Loucy (cell line): Measurements from ENCODE around the gene CRIP2.
A peak's percentile ranks its signal among the peaks of the same experiment; 100 is the strongest.

Source experiments
- H2AFZ ChIP-seq: fragments of 200-600 bp; sonication (generic); 2 replicates; pipeline ENCODE4 v1.6.0; 2016; ENCODE audit warnings: antibody characterized with exemption, mild to moderate bottlenecking, low read length, moderate library complexity
- H3F3A ChIP-seq: fragments of 200-600 bp; 2 replicates; pipeline ENCODE4 v1.6.0; 2016; ENCODE audit warnings: antibody characterized with exemption, low read depth, mild to moderate bottlenecking
- H3K27me3 ChIP-seq: fragments of 200-600 bp; sonication (generic); 2 replicates; pipeline ENCODE4 v1.6.1; 2014; ENCODE audit warnings: low read length, mild to moderate bottlenecking; ENCODE audit not compliant: insufficient read depth, poor library complexity, severe bottlenecking
- H3K36me3 ChIP-seq: fragments of 200-600 bp; sonication (generic); 2 replicates; pipeline ENCODE4 v1.6.1; 2016; ENCODE audit warnings: low read length; ENCODE audit not compliant: insufficient read depth
- H3K4me1 ChIP-seq: fragments of 200-600 bp; sonication (generic); 2 replicates; pipeline ENCODE4 v1.5.1; 2014; ENCODE audit warnings: low read length, mild to moderate bottlenecking; ENCODE audit not compliant: insufficient read depth, poor library complexity, severe bottlenecking
- H3K4me2 ChIP-seq: fragments of 200-600 bp; sonication (generic); 2 replicates; pipeline ENCODE4 v1.6.0; 2014; ENCODE audit warnings: antibody characterized with exemption, low read length, low read depth, mild to moderate bottlenecking; ENCODE audit not compliant: poor library complexity, severe bottlenecking
- H3K4me3 ChIP-seq: fragments of 200-600 bp; sonication (generic); 2 replicates; pipeline ENCODE4 v1.5.1; 2014; ENCODE audit warnings: low read length, mild to moderate bottlenecking, mixed read lengths; ENCODE audit not compliant: poor library complexity, severe bottlenecking
- H3K79me2 ChIP-seq: fragments of 200-600 bp; sonication (generic); 2 replicates; pipeline ENCODE4 v1.6.1; 2014; ENCODE audit warnings: low read length; ENCODE audit not compliant: insufficient read depth
- H3K9ac ChIP-seq: fragments of 200-600 bp; sonication (generic); 2 replicates; pipeline ENCODE4 v1.6.0; 2014; ENCODE audit warnings: mild to moderate bottlenecking, low read depth, low read length, moderate library complexity; ENCODE audit not compliant: poor library complexity, severe bottlenecking
- H3K9me2 ChIP-seq: fragments of 200-600 bp; sonication (generic); replicated peaks from 2 replicates; pipeline ENCODE4 v1.6.1; 2016; ENCODE audit warnings: low read depth, low read length, mixed read lengths
- H3K9me3 ChIP-seq: fragments of 200-600 bp; sonication (generic); 2 replicates; pipeline ENCODE4 v1.6.1; 2014; ENCODE audit warnings: mild to moderate bottlenecking, antibody characterized with exemption, low read length, low read depth; ENCODE audit not compliant: insufficient read depth
- H4K20me1 ChIP-seq: fragments of 200-600 bp; sonication (generic); 2 replicates; pipeline ENCODE4 v1.6.0; 2014; ENCODE audit warnings: antibody characterized with exemption, low read length, mild to moderate bottlenecking; ENCODE audit not compliant: insufficient read depth, poor library complexity, severe bottlenecking
- EZH2phosphoT487 ChIP-seq: fragments of 200-600 bp; IDR thresholded peaks from 2 replicates; pipeline ENCODE4 v1.6.1; 2018; ENCODE audit warnings: antibody characterized with exemption, mild to moderate bottlenecking, moderate library complexity, borderline replicate concordance
- TF ChIP-seq, protein P1 (sequence below): fragments of 200-600 bp; sonication (generic); conservative IDR thresholded peaks from 2 replicates; pipeline ENCODE4 v1.5.1; 2014; ENCODE audit warnings: mild to moderate bottlenecking, antibody characterized with exemption, low read length

Gene CRIP2, protein sequence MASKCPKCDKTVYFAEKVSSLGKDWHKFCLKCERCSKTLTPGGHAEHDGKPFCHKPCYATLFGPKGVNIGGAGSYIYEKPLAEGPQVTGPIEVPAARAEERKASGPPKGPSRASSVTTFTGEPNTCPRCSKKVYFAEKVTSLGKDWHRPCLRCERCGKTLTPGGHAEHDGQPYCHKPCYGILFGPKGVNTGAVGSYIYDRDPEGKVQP

DNA sequence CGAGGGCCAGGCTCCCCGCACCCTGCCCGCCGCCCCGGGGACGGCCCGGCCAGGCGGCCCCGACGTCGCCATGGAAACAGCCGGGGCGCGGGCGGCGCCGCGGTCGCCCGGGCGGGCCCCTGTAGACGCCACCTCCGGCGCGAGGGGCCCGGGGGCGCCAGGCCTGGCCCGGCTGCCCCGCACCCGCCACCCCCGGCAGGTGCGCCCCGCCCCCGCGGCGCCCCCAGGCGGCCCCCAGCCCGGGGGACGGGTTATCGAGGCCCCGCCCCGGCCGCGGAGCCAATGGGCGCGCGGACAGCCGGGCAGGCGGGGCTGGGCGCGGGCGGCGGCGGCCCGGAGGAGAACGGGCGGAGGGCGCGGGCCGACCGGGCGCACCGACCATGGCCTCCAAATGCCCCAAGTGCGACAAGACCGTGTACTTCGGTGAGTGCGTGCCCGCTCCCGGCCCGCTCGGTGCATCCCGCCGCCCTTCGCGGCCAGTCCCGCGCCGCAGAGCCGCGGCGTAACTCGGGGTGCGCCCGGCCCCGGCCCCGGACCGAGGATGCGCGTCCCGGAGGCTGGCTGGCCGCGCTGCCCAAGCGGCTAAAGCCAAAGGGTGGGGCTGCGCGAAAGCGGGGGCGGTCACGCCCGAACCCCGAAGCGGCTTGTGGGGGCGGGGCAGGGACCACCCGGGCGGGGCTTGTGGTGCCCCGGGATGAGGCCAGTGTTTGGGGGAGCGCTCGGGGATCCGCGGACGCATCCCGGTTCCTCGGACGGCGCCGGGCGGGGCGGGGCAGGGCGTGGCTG lies at the start of gene CRIP2:
Gene CRIP2, plus strand, starts transcription at position 339 of the 786 bp plus-strand sequence. Its CDS starts 42 bp downstream, at position 381.
- H3K27me3 ChIP-seq = no peaks in the 10 kb centered on the region
- no peak for TF ChIP-seq EZH2phosphoT487
- TF ChIP-seq, protein P1, sequence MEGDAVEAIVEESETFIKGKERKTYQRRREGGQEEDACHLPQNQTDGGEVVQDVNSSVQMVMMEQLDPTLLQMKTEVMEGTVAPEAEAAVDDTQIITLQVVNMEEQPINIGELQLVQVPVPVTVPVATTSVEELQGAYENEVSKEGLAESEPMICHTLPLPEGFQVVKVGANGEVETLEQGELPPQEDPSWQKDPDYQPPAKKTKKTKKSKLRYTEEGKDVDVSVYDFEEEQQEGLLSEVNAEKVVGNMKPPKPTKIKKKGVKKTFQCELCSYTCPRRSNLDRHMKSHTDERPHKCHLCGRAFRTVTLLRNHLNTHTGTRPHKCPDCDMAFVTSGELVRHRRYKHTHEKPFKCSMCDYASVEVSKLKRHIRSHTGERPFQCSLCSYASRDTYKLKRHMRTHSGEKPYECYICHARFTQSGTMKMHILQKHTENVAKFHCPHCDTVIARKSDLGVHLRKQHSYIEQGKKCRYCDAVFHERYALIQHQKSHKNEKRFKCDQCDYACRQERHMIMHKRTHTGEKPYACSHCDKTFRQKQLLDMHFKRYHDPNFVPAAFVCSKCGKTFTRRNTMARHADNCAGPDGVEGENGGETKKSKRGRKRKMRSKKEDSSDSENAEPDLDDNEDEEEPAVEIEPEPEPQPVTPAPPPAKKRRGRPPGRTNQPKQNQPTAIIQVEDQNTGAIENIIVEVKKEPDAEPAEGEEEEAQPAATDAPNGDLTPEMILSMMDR = no peak
- H3K4me3 ChIP-seq = peak within 1 kb of the TSS; percentile 66
- no peak within 1 kb of the TSS for H3K9ac ChIP-seq
- no peak within 1 kb of the TSS for H2AFZ ChIP-seq
- H3K9me3 ChIP-seq = no peaks in the 10 kb centered on the region
- H3K4me2 ChIP-seq = peak within 1 kb of the TSS; percentile 71
- no peaks in the 10 kb centered on the region for H3K9me2 ChIP-seq
- H3K36me3 ChIP-seq = no peaks in the 10 kb centered on the region
- H4K20me1 ChIP-seq = no peaks in the 10 kb centered on the region
- peaks cover 5% of the 10 kb centered on the region for H3K4me1 ChIP-seq
- no peaks in the 10 kb centered on the region for H3K79me2 ChIP-seq
- no peaks in the 10 kb centered on the region for H3F3A ChIP-seq

GRCh38 chr14:105424861-105425260 lies 49.8 kb upstream of the CRIP2 start:
- Histone ChIP-seq H2AFZ (no peak overlapping the region), H3K9ac (no peak overlapping the region), H3F3A (no peaks in the 10 kb centered on the region), H3K4me2 (no peak overlapping the region), H3K9me2 (no peaks in the 10 kb centered on the region), H3K79me2 (peaks cover 92% of the 10 kb centered on the region), H3K9me3 (no peaks in the 10 kb centered on the region), H3K27me3 (no peaks in the 10 kb centered on the region), H4K20me1 (peaks cover 80% of the 10 kb centered on the region), H3K4me3 (no peak overlapping the region), H3K4me1 (peaks cover 25% of the 10 kb centered on the region), H3K36me3 (peaks cover 3% of the 10 kb centered on the region; the same call in 1 of the 2 replicates)
- TF ChIP-seq, protein P1 = no peak
- TF ChIP-seq EZH2phosphoT487 = no peak

DNA sequence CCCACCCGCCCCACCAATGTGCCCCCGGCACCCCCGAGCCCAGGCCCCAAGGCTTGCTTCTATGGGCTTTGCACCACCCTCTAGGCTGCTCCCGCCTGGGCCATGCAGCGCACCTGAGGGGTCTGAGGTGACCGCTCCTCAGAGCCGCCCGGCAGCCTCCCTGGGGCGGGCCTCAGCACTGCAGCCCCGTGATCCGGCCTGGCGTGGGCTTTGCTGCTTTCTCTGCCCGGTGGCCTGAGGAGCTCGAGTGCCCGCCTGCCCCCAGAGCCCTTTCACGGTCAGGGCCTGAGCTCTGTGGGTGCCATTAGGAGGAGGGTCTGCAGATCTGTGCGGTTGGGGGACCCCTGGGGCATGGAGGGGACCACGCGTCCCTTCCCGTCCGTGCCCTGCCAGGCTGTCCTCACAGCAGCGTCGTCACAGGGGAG lies 48.8 kb upstream of the CRIP2 start:
- TF ChIP-seq EZH2phosphoT487 = no peak
- H3F3A ChIP-seq = no peaks in the 10 kb centered on the region
- H3K4me1 ChIP-seq = peaks cover 25% of the 10 kb centered on the region
- H3K9me2 ChIP-seq = no peaks in the 10 kb centered on the region
- H3K27me3 ChIP-seq = no peaks in the 10 kb centered on the region
- H3K9me3 ChIP-seq = no peaks in the 10 kb centered on the region
- no peak overlapping the region for H3K4me2 ChIP-seq
- H4K20me1 ChIP-seq = peaks cover 84% of the 10 kb centered on the region
- H3K79me2 ChIP-seq = peaks cover 95% of the 10 kb centered on the region
- H3K9ac ChIP-seq = no peak overlapping the region
- H2AFZ ChIP-seq = no peak overlapping the region
- peaks cover 11% of the 10 kb centered on the region; the same call in 1 of the 2 replicates for H3K36me3 ChIP-seq
- H3K4me3 ChIP-seq = no peak overlapping the region
